GM10266 (cell line): Measurements from ENCODE around the gene MPEG1.

Experiments used
- DNase-seq: peaks from one replicate; pipeline ENCODE4 v3.0.0; 2012; ENCODE audit errors: extremely low spot score
- TF ChIP-seq, protein P1 (sequence below): IDR thresholded peaks from 2 replicates; pipeline ENCODE4 v1.5.1; 2012; ENCODE audit warnings: mild to moderate bottlenecking, low read depth; ENCODE audit not compliant: control insufficient read depth, insufficient read depth; ENCODE audit errors: missing control alignments

Gene MPEG1

GRCh38 chr11:59185386-59185945, 27.3 kb downstream of the MPEG1 start:
- no peak for DNase-seq
- TF ChIP-seq, protein P1, sequence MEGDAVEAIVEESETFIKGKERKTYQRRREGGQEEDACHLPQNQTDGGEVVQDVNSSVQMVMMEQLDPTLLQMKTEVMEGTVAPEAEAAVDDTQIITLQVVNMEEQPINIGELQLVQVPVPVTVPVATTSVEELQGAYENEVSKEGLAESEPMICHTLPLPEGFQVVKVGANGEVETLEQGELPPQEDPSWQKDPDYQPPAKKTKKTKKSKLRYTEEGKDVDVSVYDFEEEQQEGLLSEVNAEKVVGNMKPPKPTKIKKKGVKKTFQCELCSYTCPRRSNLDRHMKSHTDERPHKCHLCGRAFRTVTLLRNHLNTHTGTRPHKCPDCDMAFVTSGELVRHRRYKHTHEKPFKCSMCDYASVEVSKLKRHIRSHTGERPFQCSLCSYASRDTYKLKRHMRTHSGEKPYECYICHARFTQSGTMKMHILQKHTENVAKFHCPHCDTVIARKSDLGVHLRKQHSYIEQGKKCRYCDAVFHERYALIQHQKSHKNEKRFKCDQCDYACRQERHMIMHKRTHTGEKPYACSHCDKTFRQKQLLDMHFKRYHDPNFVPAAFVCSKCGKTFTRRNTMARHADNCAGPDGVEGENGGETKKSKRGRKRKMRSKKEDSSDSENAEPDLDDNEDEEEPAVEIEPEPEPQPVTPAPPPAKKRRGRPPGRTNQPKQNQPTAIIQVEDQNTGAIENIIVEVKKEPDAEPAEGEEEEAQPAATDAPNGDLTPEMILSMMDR = no peak

GRCh38 chr11:59184691-59185339, 27.9 kb downstream of the MPEG1 start:
- no peak for DNase-seq
- TF ChIP-seq, protein P1 = no peak

DNA sequence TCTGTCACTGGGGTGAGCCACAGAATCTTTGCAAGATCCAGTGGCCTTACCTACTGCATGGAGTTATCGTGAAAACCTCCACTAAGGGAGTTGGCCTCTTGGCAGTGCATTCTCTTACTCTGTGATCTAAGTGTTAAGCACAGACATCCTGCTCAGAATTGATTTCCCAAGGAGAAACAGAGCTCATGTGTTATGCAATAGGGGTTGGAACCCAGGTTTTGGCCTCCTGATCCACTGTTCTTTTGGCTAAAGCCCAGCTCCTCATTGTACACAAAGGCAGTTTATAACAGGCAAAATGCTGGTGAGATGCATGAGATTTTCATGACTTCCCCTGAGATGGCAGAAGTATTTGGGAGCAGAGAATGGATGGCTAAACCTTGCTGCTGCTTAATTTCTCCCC, 29.0 kb downstream of the MPEG1 start:
- DNase-seq = no peak
- TF ChIP-seq, protein P1 = no peak

DNA sequence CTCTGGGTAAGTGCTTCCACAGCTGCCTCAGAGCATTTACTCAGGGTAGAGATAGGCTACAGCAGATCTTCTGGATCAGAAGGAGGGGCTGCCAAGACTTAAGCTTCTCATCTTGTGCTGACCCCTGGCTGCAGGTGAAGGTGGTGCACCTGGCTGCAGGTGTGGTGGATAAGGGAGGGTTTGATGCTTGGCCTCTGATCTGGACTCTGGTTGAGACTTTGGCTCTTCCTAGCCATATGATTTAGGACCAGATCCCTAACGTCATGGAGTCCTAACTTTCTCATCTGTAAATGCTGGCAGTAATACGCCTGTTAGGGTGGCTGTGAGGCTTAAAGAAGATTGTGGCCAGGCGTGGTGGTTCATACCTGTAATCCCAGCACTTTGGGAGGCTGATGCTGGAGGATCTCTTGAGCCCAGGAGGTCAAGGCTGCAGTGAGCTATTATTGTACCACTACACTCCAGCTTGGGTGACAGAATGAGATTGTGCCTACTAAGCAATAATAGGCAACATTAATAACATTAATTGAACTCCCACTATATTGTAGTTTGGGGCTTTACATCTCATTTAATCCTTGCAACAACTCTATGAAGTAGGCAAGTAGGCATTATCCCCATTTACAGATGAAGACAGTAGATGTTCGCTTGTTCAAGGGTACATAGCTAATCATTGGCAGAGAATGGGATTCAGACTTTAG, 30.1 kb downstream of the MPEG1 start:
- DNase-seq = no peak
- TF ChIP-seq, protein P1 = peak; percentile 40

DNA sequence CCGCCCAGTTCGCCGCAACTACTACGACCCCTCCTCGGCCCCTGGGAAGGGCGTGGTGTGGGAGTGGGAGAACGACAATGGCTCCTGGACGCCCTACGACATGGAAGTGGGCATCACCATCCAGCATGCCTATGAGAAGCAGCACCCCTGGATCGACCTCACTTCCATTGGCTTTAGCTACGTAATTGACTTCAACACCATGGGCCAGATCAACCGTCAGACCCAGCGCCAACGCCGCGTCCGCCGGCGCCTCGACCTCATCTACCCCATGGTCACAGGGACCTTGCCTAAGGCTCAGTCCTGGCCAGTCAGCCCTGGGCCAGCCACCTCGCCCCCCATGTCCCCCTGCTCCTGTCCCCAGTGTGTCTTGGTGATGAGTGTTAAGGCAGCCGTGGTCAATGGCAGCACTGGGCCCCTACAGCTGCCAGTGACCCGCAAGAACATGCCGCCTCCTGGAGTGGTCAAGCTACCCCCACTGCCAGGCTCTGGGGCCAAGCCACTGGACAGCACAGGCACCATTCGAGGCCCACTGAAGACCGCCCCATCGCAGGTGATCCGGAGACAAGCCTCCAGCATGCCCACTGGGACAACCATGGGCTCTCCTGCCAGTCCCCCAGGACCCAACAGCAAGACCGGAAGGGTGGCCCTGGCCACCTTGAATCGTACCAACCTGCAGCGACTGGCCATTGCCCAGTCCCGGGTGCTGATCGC, 30.8 kb downstream of the MPEG1 start:
- no peak for DNase-seq
- TF ChIP-seq, protein P1 = no peak

- TF ChIP-seq, protein P1 = no peak
- DNase-seq = no peak
These were observed 31.8 kb downstream of the MPEG1 start for GRCh38 chr11:59180907-59181306.
